Sciatic nerve (tissue), 2 donors: ENCODE measurements around the gene FOXL2. TPM values are rescaled to one million over a fixed set of nuclear protein-coding genes. Genes with fewer than 3 reads are reported as not detected.

Source experiments
- ATAC-seq: fragments of 200-7000 bp; cut with Tn5 transposase; one replicate; pipeline ENCODE4 v1.9.1; 2020; ENCODE audit warnings: mild to moderate bottlenecking, moderate library complexity
- DNase-seq: peaks from one replicate; pipeline ENCODE4 v3.0.0-alpha.2; 2020; ENCODE audit warnings: low spot score
- intact Hi-C: fragments of 100-400 bp; cut with DNase I; formaldehyde crosslinking; loops from one replicate; pipeline ENCODE4 v1.14.2; 2022
- total RNA-seq: library from RNA; stranded (reverse); fragmentation: NEBNext Ultra II Directional; extraction: Animal tissue kit (Norgen Biotek cat#: 25700); gene quantifications from one replicate; pipeline ENCODE4 v1.2.1, GENCODE V29; 2021
- donor health status: DM: no; HTN: no; CAD: no.
- donor health status: DM: no; HTN: no; CAD: no.

The FOXL2 gene
- total RNA-seq, 1 donor from 2014 or later = 0.13 TPM

DNA sequence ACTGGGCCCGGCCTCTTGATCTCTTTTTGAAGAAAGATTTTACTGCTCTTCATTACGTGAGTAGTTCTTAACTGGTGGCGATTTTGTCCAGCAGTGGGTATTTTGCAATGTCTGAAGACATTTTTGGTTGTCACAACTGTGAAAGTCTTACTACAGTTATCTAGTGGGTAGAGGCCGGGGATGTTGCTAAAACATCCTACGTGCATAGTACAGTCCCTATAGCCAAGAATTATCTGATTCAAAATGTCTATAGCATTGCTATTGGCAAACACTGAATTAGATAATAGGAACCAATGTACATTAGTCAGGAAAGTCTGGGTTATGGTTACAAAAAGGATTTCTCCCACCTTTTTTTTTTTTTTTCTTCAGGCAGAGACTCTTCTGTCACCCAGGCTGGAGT is 38.1 kb downstream of the FOXL2 start:
- DNase-seq (no peak), ATAC-seq (no peak)
- intact Hi-C loops = no loop called here

DNA sequence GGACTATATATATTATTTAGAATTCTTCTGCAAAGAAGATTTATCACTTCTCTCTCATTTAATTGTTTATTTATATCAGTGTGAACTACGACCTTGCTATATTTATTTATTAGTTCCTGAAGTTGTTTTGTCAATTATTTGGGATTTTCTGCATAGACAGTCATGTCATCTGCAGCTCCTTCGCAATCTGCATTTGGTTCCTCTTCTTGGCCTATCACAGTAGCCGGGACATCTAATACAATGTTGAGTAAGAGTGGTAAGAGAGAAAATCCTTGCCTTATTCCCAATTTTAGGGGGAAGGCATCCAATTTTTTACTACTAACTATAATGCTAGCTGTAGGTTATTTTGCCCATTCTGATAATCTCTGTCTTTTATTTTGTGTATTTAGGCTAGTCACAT is 39.4 kb downstream of the FOXL2 start:
- ATAC-seq = no peak
- intact Hi-C loops = no loop called here
- no peak for DNase-seq

- intact Hi-C loops = no loop called here
- DNase-seq (no peak), ATAC-seq (no peak)
Observed at GRCh38 chr3:138902171-138902570, 44.8 kb downstream of the FOXL2 start.

- ATAC-seq (no peak), DNase-seq (no peak)
- intact Hi-C loops = no loop called here
Observed at GRCh38 chr3:138901567-138901966, 45.4 kb downstream of the FOXL2 start.

- ATAC-seq (peak; percentile 68), DNase-seq (no peak)
- intact Hi-C loops = no loop called here
Observed at GRCh38 chr3:138899351-138899991, 47.5 kb downstream of the FOXL2 start.

DNA sequence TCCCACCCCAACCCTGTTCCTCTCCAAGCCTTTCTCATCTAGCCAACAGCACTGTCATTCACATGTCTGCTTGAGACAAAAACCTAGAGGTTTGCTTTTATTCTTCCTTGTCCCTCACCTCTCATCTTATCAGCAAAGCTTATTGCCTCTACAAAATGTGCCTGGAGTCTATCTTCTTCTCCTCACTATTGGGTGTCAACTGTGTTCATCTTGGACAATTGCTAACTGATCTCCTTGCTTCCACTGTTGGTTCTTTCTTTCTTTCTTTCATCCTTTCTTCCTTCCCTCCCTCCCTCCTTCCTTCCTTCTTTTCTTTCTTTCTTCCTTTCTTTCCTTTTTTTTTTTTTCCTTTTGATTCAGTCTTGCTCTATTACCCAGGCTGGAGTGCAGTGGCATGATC is 48.2 kb downstream of the FOXL2 start:
- ATAC-seq (no peak), DNase-seq (no peak)
- intact Hi-C loops = no loop called here

DNA sequence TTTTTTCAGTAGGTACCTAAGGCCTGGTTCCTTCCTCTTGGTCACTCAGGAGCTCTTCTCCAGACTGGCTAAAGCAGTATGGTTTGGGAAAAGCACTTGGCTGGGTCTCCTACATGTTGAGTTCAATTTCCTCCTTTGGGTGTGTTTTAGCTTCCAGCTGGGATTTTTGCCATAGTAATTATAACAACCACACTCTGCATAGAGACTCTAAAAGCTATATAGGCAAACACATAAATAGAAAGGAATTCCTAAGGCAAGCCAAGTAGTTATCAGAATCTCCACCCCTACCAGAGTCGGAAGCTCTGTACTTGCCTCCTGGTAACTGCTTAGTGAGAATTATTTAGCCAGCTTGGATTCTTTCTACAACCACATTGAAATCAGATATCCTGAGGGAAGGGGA is 48.6 kb downstream of the FOXL2 start:
- DNase-seq = no peak
- intact Hi-C loops = no loop called here
- peak; percentile 46 for ATAC-seq

Other genes with a start within 250 kb of the FOXL2 start
- gene PIK3CB, start 112.2 kb downstream of the FOXL2 start, total RNA-seq = 28.8 TPM
- not detected for gene FOXL2NB, start 80 bp upstream of the FOXL2 start, total RNA-seq
- gene PRR23A, start 59.1 kb upstream of the FOXL2 start, total RNA-seq = not detected
- not detected for gene PRR23B, start 73.8 kb upstream of the FOXL2 start, total RNA-seq
- not detected for gene PRR23C, start 97.8 kb upstream of the FOXL2 start, total RNA-seq